HepG2 (cell line): Measurements from ENCODE around the gene EFNA2. TPM values are rescaled to one million over a fixed set of nuclear protein-coding genes. Genes with fewer than 3 reads are reported as not detected.
A peak's percentile ranks its signal among the peaks of the same experiment; 100 is the strongest.

ENCODE experiments used
- HNRNPK ChIP-seq: fragments of 200-400 bp; formaldehyde crosslinking; IDR thresholded peaks from 2 replicates; pipeline ENCODE4 v1.6.1; 2018; ENCODE audit warnings: low read length, low read depth, moderate library complexity, mild to moderate bottlenecking; ENCODE audit not compliant: poor library complexity, severe bottlenecking
- KLF13 ChIP-seq: sonication (generic); formaldehyde crosslinking; IDR thresholded peaks from 2 replicates; pipeline ENCODE4 v1.4.0; 2020; ENCODE audit warnings: mild to moderate bottlenecking, missing genetic modification reagents
- MAZ ChIP-seq, 2 experiments: sonication (generic) in 1 of 2; formaldehyde crosslinking in 1 of 2; IDR thresholded peaks; 2 replicates each; pipeline versions ENCODE4 v1.5.0 to v1.6.1; 2012 to 2020; ENCODE audit warnings: low read depth in 2 of 2, mild to moderate bottlenecking in 2 of 2, borderline replicate concordance in 1 of 2, improper control_type of control experiment in 1 of 2, low read length in 1 of 2, missing genetic modification reagents in 1 of 2, moderate library complexity in 1 of 2
- MTA1 ChIP-seq: sonication (generic); formaldehyde crosslinking; IDR thresholded peaks from 2 replicates; pipeline ENCODE4 v1.4.0; 2020; ENCODE audit warnings: missing genetic modification reagents, mild to moderate bottlenecking, borderline replicate concordance
- TBX2 ChIP-seq: sonication (generic); formaldehyde crosslinking; IDR thresholded peaks from 2 replicates; pipeline ENCODE4 v1.5.0; 2020; ENCODE audit warnings: missing genetic modification reagents, mild to moderate bottlenecking, borderline replicate concordance
- ZFX ChIP-seq: sonication (generic); formaldehyde crosslinking; IDR thresholded peaks from 2 replicates; pipeline ENCODE4 v1.4.0; 2020; ENCODE audit warnings: mild to moderate bottlenecking, low read depth, missing genetic modification reagents, moderate library complexity
- ZNF891 ChIP-seq: sonication (generic); formaldehyde crosslinking; IDR thresholded peaks from 2 replicates; pipeline ENCODE4 v1.5.0; 2020; ENCODE audit warnings: mild to moderate bottlenecking, missing genetic modification reagents
- polyA plus RNA-seq, 8 experiments: library from polyadenylated mRNA; depleted of rRNA in 3 of 8; stranded (reverse) in 7 of 8; unstranded in 1 of 8; fragments of >200 nt; fragmentation: Illumina TruSeq in 4 of 8; extraction: Trizol in 4 of 8; gene quantifications; 2 replicates each; pipeline versions ENCODE4 v1.2.1 to v1.2.3, GENCODE V29; 2011 to 2016; ENCODE audit warnings: low read depth in 4 of 8, missing spikeins in 1 of 8, mixed read lengths in 1 of 8; ENCODE audit not compliant: insufficient read depth in 1 of 8
- total RNA-seq, 5 experiments: library from RNA; depleted of rRNA; stranded (reverse); fragments of >200 nt; fragmentation: Illumina TruSeq; extraction: Trizol; gene quantifications; 2 replicates each; pipeline ENCODE4 v1.2.3, GENCODE V29; 2016; ENCODE audit warnings: low read depth in 1 of 5
- TF ChIP-seq, protein P1 (sequence below): sonication (generic); formaldehyde crosslinking; IDR thresholded peaks from 2 replicates; pipeline ENCODE4 v1.5.1; 2020; ENCODE audit warnings: mild to moderate bottlenecking, moderate library complexity, missing genetic modification reagents
- TF ChIP-seq, protein P2 (sequence below): sonication (generic); formaldehyde crosslinking; IDR thresholded peaks from 2 replicates; pipeline ENCODE4 v1.4.0; 2020; ENCODE audit warnings: missing genetic modification reagents, mild to moderate bottlenecking, borderline replicate concordance
- TF ChIP-seq, protein P3 (sequence below): sonication (generic); formaldehyde crosslinking; IDR thresholded peaks from 2 replicates; pipeline ENCODE4 v1.5.0; 2020; ENCODE audit warnings: mild to moderate bottlenecking, missing genetic modification reagents, borderline replicate concordance
- TF ChIP-seq, protein P4 (sequence below): sonication (generic); formaldehyde crosslinking; IDR thresholded peaks from 2 replicates; pipeline ENCODE4 v1.4.0; 2020; ENCODE audit warnings: missing genetic modification reagents
- TF ChIP-seq, protein P5 (sequence below): sonication (generic); formaldehyde crosslinking; conservative IDR thresholded peaks from 2 replicates; pipeline ENCODE4 v1.4.0; 2020; ENCODE audit warnings: missing genetic modification reagents

EFNA2 gene
- total and polyA plus RNA-seq, 2 of the 13 experiments (the other 11 are each of a cell fraction or from before 2014, with no cell fraction given), result 6.0 to 9.9 TPM

DNA sequence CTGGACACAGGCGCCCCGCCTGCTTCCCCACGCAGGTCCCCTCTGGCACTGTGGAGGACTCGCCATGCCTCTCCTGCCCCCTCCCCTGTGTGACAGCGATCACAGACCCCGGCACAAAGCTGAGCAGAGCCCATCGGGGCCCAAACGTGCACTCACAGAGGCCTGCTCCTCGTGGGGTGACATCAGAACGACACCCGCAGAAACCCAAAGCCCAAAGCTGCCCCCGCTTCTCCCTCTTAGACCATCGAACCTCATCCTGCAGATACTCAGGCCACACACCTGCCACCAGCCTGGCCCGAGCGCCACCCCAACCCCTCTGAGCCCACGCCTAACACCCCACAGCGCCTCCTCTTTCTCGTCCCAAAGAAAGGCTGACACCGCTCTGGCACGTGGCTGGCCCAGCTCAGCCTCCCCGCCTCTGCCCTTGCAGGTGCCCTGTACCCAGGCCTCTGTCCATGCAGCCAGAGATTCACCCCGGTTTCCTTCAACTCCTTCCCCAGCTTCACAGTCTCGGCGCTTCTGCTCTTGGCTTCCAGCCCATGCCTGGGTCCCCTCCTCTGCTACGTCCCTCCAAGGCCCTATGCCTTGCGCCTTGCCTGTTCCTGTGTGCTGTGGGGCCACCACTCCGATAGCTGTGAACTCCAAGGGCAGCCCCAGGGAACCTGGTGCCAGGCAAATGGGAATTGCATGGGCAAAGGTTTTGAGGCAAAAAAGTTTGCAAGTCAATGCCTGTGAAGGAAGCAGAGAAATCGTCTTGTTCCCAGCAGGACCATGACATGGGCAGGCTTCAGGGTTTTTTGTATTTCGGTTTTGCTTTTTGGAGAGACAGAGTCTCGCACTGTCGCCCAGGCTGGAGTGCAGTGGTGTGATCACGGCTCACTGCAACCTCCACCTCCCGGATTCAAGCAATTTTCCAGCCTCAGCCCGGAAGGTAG, 47.0 kb upstream of the EFNA2 start (continued):
- TF ChIP-seq TBX2 (peak; percentile 28; the same call in 1 of the 2 replicates), ZFX (CRISPR knock-in tag) (peak; percentile 67; the same call in 1 of the 2 replicates), HNRNPK (no peak), ZNF891 (CRISPR knock-in tag) (peak; percentile 83; the same call in 1 of the 2 replicates), MTA1 (peak; percentile 55; the same call in 1 of the 2 replicates), MAZ (IDR thresholded peaks at IDR 0.05; ENCODE audit: borderline replicate concordance, low read depth, low read length) (no peak), MAZ (CRISPR knock-in tag; IDR thresholded peaks at IDR 0.05; ENCODE audit: low read depth) (no peak; the same call in 1 of the 2 replicates), KLF13 (CRISPR knock-in tag) (peak; percentile 68; the same call in 1 of the 2 replicates)
- TF ChIP-seq, protein P1, sequence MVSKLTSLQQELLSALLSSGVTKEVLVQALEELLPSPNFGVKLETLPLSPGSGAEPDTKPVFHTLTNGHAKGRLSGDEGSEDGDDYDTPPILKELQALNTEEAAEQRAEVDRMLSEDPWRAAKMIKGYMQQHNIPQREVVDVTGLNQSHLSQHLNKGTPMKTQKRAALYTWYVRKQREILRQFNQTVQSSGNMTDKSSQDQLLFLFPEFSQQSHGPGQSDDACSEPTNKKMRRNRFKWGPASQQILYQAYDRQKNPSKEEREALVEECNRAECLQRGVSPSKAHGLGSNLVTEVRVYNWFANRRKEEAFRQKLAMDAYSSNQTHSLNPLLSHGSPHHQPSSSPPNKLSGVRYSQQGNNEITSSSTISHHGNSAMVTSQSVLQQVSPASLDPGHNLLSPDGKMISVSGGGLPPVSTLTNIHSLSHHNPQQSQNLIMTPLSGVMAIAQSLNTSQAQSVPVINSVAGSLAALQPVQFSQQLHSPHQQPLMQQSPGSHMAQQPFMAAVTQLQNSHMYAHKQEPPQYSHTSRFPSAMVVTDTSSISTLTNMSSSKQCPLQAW (CRISPR knock-in tag), result 0 out of 2 replicates have a peak, but pooled peaks have one; percentile 24
- TF ChIP-seq, protein P2, sequence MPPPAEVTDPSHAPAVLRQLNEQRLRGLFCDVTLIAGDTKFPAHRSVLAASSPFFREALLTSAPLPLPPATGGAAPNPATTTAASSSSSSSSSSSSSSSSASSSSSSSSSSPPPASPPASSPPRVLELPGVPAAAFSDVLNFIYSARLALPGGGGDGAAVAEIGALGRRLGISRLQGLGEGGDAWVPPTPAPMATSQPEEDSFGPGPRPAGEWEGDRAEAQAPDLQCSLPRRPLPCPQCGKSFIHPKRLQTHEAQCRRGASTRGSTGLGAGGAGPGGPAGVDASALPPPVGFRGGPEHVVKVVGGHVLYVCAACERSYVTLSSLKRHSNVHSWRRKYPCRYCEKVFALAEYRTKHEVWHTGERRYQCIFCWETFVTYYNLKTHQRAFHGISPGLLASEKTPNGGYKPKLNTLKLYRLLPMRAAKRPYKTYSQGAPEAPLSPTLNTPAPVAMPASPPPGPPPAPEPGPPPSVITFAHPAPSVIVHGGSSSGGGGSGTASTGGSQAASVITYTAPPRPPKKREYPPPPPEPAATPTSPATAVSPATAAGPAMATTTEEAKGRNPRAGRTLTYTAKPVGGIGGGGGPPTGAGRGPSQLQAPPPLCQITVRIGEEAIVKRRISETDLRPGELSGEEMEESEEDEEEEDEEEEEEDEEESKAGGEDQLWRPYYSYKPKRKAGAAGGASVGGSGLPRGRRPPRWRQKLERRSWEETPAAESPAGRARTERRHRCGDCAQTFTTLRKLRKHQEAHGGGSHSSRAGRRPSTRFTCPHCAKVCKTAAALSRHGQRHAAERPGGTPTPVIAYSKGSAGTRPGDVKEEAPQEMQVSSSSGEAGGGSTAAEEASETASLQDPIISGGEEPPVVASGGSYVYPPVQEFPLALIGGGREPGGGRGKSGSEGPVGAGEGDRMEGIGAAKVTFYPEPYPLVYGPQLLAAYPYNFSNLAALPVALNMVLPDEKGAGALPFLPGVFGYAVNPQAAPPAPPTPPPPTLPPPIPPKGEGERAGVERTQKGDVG (CRISPR knock-in tag), result peak; percentile 65; the same call in 1 of the 2 replicates
- TF ChIP-seq, protein P3, sequence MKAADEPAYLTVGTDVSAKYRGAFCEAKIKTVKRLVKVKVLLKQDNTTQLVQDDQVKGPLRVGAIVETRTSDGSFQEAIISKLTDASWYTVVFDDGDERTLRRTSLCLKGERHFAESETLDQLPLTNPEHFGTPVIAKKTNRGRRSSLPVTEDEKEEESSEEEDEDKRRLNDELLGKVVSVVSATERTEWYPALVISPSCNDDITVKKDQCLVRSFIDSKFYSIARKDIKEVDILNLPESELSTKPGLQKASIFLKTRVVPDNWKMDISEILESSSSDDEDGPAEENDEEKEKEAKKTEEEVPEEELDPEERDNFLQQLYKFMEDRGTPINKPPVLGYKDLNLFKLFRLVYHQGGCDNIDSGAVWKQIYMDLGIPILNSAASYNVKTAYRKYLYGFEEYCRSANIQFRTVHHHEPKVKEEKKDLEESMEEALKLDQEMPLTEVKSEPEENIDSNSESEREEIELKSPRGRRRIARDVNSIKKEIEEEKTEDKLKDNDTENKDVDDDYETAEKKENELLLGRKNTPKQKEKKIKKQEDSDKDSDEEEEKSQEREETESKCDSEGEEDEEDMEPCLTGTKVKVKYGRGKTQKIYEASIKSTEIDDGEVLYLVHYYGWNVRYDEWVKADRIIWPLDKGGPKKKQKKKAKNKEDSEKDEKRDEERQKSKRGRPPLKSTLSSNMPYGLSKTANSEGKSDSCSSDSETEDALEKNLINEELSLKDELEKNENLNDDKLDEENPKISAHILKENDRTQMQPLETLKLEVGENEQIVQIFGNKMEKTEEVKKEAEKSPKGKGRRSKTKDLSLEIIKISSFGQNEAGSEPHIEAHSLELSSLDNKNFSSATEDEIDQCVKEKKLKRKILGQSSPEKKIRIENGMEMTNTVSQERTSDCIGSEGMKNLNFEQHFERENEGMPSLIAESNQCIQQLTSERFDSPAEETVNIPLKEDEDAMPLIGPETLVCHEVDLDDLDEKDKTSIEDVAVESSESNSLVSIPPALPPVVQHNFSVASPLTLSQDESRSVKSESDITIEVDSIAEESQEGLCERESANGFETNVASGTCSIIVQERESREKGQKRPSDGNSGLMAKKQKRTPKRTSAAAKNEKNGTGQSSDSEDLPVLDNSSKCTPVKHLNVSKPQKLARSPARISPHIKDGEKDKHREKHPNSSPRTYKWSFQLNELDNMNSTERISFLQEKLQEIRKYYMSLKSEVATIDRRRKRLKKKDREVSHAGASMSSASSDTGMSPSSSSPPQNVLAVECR, result peak; percentile 23; the same call in 1 of the 2 replicates
- TF ChIP-seq, protein P4, sequence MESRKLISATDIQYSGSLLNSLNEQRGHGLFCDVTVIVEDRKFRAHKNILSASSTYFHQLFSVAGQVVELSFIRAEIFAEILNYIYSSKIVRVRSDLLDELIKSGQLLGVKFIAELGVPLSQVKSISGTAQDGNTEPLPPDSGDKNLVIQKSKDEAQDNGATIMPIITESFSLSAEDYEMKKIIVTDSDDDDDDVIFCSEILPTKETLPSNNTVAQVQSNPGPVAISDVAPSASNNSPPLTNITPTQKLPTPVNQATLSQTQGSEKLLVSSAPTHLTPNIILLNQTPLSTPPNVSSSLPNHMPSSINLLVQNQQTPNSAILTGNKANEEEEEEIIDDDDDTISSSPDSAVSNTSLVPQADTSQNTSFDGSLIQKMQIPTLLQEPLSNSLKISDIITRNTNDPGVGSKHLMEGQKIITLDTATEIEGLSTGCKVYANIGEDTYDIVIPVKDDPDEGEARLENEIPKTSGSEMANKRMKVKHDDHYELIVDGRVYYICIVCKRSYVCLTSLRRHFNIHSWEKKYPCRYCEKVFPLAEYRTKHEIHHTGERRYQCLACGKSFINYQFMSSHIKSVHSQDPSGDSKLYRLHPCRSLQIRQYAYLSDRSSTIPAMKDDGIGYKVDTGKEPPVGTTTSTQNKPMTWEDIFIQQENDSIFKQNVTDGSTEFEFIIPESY (CRISPR knock-in tag), result 0 out of 2 replicates have a peak, but pooled peaks have one; percentile 1
- TF ChIP-seq, protein P5, sequence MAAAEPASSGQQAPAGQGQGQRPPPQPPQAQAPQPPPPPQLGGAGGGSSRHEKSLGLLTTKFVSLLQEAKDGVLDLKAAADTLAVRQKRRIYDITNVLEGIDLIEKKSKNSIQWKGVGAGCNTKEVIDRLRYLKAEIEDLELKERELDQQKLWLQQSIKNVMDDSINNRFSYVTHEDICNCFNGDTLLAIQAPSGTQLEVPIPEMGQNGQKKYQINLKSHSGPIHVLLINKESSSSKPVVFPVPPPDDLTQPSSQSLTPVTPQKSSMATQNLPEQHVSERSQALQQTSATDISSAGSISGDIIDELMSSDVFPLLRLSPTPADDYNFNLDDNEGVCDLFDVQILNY (CRISPR knock-in tag), result no peak
